Peyer's patch (tissue), 4 donors: ENCODE results near the gene DRD2. TPM values are rescaled to one million over a fixed set of nuclear protein-coding genes. Genes with fewer than 3 reads are reported as not detected.

ENCODE experiments used
- DNase-seq, 3 donors: peaks; one replicate each; pipeline ENCODE4 v3.0.0-alpha.2; 2017 to 2019
- H3K27ac ChIP-seq, 4 donors: fragments of 200-600 bp; sonication (generic); one replicate each; pipeline ENCODE4 v1.5.1; 2016 to 2019
- H3K27me3 ChIP-seq, 2 donors: fragments of 200-600 bp; sonication (generic); one replicate each; pipeline ENCODE4 v1.5.1; 2019
- H3K36me3 ChIP-seq, 3 donors: fragments of 200-600 bp; sonication (generic); one replicate each; pipeline ENCODE4 v1.5.1; 2016 to 2019
- H3K4me1 ChIP-seq, 4 donors: fragments of 200-600 bp; sonication (generic); one replicate each; pipeline ENCODE4 v1.5.1; 2016 to 2019
- H3K4me3 ChIP-seq, 4 donors: fragments of 200-600 bp; sonication (generic); 1 replicate in 3 of 4; 2 replicates in 1 of 4; pipeline ENCODE4 v1.5.1; 2016 to 2019; ENCODE audit warnings: mild to moderate bottlenecking in 1 of 4
- H3K9me3 ChIP-seq, 4 donors: fragments of 200-600 bp; sonication (generic); one replicate each; pipeline ENCODE4 v1.5.1; 2016 to 2019; ENCODE audit warnings: mild to moderate bottlenecking in 1 of 4
- CTCF ChIP-seq, 6 experiments: fragments of 450-650 bp in 4 of 6; fragments of 200-600 bp in 2 of 6; sonication (generic) in 1 of 6; IDR thresholded peaks; one replicate each; pipeline ENCODE4 v1.5.1; 2017 to 2019; ENCODE audit warnings: antibody characterized with exemption in 6 of 6, mild to moderate bottlenecking in 3 of 6, moderate library complexity in 1 of 6
- POLR2A ChIP-seq, 2 donors: fragments of 450-650 bp; IDR thresholded peaks; one replicate each; pipeline ENCODE4 v1.5.1; 2017; ENCODE audit warnings: antibody characterized with exemption in 2 of 2, mild to moderate bottlenecking in 2 of 2, moderate library complexity in 2 of 2
- total RNA-seq, 4 donors: library from RNA; depleted of rRNA; stranded (reverse); fragments of >200 nt; gene quantifications; one replicate each; pipeline ENCODE4 v1.1.0, GENCODE V29; 2016

DRD2 gene
- total RNA-seq, 4 donors from 2014 or later = not detected

DNA sequence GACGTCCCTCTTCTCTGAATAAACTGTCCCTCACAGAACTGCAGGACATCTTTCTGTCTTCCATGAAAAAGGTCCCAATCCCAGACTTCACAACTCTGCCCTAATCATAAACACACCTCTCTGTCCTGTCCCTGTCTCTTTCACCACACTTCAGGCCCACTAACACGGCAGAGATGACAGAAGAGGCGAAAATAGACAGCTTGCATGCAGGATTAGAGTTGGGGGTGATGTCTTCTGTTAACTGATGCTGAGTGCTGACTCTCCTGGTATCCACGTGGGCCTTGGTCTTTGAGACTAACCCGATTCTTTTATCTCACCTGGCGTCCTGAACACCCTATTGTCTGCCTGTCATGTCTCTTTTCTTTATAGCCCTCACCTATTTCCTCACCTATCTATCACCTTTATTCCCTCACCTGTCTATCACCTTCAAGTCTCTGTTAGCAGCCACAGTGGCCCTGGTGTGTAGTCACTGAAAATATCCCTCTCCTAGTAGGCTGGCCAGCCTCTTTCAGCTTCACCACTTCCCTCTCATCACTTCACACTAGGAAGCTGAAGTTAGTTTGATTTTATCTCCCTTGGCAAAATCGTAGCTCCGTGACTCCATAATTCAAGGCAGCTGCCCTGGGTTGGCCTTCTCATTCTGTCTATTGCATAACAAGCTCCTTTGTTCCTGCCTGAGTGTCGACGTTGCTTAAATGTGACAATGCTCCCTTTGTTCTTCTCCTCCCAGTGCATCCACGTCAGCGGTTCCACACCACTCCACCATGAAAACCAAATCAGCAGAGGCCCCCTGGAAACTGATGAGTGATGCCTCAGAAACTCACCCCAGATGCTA, 30.6 kb upstream of the DRD2 start:
- Histone ChIP-seq H3K27me3 (no peaks in the 10 kb centered on the region), H3K4me1 (no peaks in the 10 kb centered on the region), H3K9me3 (no peaks in the 10 kb centered on the region), H3K36me3 (no peaks in the 10 kb centered on the region), H3K4me3 (no peak overlapping the region), H3K27ac (no peak overlapping the region)
- TF ChIP-seq CTCF (IDR thresholded peaks at IDR 0.05) = no peak
- no peak for TF ChIP-seq POLR2A (IDR thresholded peaks at IDR 0.05)
- no peak for DNase-seq

DNA sequence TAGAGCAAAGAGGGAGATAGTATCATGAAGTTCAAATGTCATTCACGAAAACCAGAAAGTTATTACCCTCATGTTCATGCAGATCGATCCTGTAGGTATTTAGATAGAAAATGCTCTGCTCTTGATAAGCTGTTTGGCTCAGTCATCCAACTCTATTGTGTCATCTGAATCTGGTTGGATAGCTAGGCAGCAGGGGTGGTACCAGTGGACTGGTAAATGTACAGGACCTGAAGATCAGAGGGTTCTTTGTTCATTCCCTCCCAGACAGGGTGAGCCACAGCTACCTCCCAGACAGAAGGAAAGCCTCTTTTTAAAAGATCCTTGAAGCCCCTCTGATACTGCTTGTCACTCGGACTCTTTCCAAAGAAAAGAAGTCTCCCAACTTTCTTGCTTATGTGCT, 29.8 kb upstream of the DRD2 start:
- TF ChIP-seq CTCF (IDR thresholded peaks at IDR 0.05) (no peak), POLR2A (IDR thresholded peaks at IDR 0.05) (no peak)
- Histone ChIP-seq H3K4me3 (no peak overlapping the region), H3K9me3 (no peaks in the 10 kb centered on the region), H3K4me1 (no peaks in the 10 kb centered on the region), H3K27me3 (no peaks in the 10 kb centered on the region), H3K36me3 (no peaks in the 10 kb centered on the region), H3K27ac (no peak overlapping the region)
- DNase-seq = no peak

- TF ChIP-seq POLR2A (IDR thresholded peaks at IDR 0.05) (no peak), CTCF (IDR thresholded peaks at IDR 0.05) (no peak)
- no peak for DNase-seq
- no peak overlapping the region for H3K4me3 ChIP-seq
- H3K27ac ChIP-seq = no peak overlapping the region
- no peaks in the 10 kb centered on the region for H3K4me1 ChIP-seq
- H3K27me3 ChIP-seq = no peaks in the 10 kb centered on the region
- H3K9me3 ChIP-seq = no peaks in the 10 kb centered on the region
- no peaks in the 10 kb centered on the region for H3K36me3 ChIP-seq
These were observed 29.4 kb upstream of the DRD2 start for GRCh38 chr11:113504586-113504985.

GRCh38 chr11:113504071-113504470, 28.9 kb upstream of the DRD2 start:
- DNase-seq = no peak
- Histone ChIP-seq H3K4me3 (no peak overlapping the region), H3K27me3 (no peaks in the 10 kb centered on the region), H3K9me3 (no peaks in the 10 kb centered on the region), H3K36me3 (no peaks in the 10 kb centered on the region), H3K4me1 (no peaks in the 10 kb centered on the region), H3K27ac (no peak overlapping the region)
- TF ChIP-seq POLR2A (IDR thresholded peaks at IDR 0.05) = no peak
- no peak for TF ChIP-seq CTCF (IDR thresholded peaks at IDR 0.05)

GRCh38 chr11:113497066-113497910, 22.1 kb upstream of the DRD2 start:
- no peaks in the 10 kb centered on the region for H3K36me3 ChIP-seq

More at GRCh38 chr11:113497066-113497910, 22.1 kb upstream of the DRD2 start:
- no peak for TF ChIP-seq POLR2A (IDR thresholded peaks at IDR 0.05)
- TF ChIP-seq CTCF (IDR thresholded peaks at IDR 0.05) = no peak
- no peak overlapping the region for H3K27ac ChIP-seq
- H3K4me3 ChIP-seq = no peak overlapping the region
- H3K27me3 ChIP-seq = no peaks in the 10 kb centered on the region
- no peak for DNase-seq
- no peaks in the 10 kb centered on the region for H3K4me1 ChIP-seq
- H3K9me3 ChIP-seq = no peaks in the 10 kb centered on the region
